Measurements from ENCODE around the gene NELL2.
"Not testable (repeated sequence)": the region's sequence is repeated elsewhere in the genome, so short reads cannot be mapped to it uniquely, and the experiment has no call there.

NELL2 gene

DNA sequence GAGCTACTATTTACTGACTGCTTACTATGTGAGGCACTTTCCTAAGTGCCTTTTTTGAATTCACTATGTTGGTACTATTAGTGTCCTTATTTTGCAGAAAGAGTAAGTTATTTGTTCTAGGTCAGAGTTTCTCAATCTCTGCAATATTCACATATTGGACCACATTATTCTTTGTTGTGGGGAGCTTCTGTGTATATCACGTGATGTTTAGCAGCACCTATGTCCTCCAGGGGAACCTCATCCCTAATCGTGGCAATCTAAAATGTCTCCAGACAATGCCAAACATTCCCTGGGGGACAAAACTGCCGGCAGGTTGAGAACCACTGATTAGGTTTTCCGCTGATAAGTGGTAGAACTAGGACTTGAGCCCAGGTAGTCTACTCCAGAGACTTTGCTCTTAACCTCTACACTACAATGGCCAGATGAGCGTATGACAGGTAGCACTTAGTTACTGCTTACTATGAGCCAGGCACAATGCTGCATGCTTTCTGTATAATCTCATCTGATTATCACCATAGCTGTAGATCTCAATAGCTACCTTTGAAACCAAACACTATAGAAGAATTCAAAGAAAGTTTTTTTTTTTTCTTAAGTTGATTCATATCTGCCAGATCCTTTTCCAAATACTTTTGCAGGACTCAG is 38.9 kb downstream of the NELL2 start:
- Histone ChIP-seq H3K27me3 (replicated peaks; ENCODE audit: control insufficient read depth, insufficient read depth, low read length) (no peaks in the 10 kb centered on the region), H3K36me3 (ENCODE audit: control insufficient read depth, insufficient read depth, low read length) (no peaks in the 10 kb centered on the region), H3K4me3 (replicated peaks; ENCODE audit: low read depth, low read length) (no peak overlapping the region)
- DNase-seq (ENCODE audit: extremely low read depth, insufficient read length), result no peak
- TF ChIP-seq, protein P1, sequence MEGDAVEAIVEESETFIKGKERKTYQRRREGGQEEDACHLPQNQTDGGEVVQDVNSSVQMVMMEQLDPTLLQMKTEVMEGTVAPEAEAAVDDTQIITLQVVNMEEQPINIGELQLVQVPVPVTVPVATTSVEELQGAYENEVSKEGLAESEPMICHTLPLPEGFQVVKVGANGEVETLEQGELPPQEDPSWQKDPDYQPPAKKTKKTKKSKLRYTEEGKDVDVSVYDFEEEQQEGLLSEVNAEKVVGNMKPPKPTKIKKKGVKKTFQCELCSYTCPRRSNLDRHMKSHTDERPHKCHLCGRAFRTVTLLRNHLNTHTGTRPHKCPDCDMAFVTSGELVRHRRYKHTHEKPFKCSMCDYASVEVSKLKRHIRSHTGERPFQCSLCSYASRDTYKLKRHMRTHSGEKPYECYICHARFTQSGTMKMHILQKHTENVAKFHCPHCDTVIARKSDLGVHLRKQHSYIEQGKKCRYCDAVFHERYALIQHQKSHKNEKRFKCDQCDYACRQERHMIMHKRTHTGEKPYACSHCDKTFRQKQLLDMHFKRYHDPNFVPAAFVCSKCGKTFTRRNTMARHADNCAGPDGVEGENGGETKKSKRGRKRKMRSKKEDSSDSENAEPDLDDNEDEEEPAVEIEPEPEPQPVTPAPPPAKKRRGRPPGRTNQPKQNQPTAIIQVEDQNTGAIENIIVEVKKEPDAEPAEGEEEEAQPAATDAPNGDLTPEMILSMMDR (IDR thresholded peaks at IDR 0.05; ENCODE audit: insufficient read depth, low read length, poor library complexity, severe bottlenecking), result no peak

DNA sequence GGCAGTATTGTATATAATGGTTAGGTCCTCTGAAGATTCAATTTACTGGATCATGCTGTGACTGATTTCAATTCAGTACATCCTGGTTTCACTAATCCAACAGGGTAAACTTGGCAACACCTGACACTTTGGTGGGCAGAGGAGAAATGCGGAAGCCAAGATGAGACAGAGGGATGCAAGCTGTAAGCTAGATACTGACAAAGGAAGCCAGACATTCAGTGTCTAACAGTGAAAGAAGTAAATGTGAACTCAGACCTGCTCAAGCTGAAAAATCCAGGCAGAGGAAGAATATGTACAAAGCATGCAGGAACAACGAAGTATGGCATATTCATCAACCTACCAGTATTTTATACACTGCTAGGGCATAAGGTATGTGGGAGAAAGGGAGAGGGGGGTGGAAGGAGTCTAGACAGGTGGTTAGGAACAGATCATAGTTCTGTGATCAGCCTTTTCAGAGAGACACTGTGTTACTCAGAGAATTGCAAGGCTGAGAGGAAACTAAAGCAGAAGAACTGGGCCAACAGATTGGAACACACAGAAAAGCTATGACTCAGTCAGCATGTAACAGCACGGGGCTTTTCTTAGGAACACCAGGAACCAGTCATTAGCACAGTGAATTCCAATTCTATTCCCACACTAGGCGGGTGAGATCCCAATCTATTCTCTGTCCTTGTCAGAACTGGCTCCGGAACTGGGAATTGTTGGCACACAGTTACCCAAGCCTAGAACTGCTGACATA is 40.3 kb downstream of the NELL2 start:
- no peak for DNase-seq (ENCODE audit: extremely low read depth, insufficient read length)
- TF ChIP-seq, protein P1 (IDR thresholded peaks at IDR 0.05; ENCODE audit: insufficient read depth, low read length, poor library complexity, severe bottlenecking), result no peak
- Histone ChIP-seq H3K4me3 (replicated peaks; ENCODE audit: low read depth, low read length) (no peak overlapping the region), H3K27me3 (replicated peaks; ENCODE audit: control insufficient read depth, insufficient read depth, low read length) (no peaks in the 10 kb centered on the region), H3K36me3 (ENCODE audit: control insufficient read depth, insufficient read depth, low read length) (no peaks in the 10 kb centered on the region)

DNA sequence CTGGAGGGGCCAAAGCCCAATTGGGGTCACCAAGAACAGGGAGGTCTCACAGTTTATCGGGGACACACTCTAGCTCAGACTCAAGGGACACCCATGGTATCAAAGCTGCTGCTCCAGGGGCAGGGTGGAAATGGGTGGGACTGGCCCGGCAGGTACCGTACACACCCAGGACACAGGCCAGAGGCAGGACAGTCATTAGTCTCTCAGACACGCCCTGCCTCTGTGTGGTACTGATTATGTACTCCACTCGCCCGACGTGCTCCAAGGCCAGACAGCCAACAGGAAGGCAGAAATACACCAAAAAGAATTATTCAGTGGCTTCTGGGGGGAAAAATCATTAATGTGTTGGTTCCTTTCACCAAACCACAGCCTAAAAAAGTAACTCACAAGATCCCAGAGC is 41.1 kb downstream of the NELL2 start:
- DNase-seq (ENCODE audit: extremely low read depth, insufficient read length); H3K36me3 ChIP-seq (ENCODE audit: control insufficient read depth, insufficient read depth, low read length); H3K4me3 ChIP-seq (replicated peaks; ENCODE audit: low read depth, low read length); H3K27me3 ChIP-seq (replicated peaks; ENCODE audit: control insufficient read depth, insufficient read depth, low read length): not testable (repeated sequence)

DNA sequence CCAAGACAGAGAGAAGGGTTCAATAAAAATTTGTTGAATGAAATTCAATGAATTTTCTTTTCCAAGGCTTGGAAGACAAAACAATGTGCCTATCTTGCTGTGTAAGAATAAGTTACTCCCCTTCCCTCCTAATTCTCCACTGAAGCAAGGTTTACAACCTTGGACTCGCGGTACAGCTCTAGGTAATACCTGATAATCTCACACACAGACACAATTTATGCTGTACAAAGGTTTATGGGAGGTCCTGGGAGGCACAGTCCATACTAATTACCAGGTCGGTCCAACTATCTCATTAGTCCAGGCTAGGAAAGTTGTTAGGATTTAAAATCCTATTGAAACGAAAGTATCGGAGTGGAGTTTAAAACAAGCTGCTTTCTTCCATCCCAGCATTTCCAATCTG is 42.6 kb downstream of the NELL2 start:
- Histone ChIP-seq H3K4me3 (replicated peaks; ENCODE audit: low read depth, low read length) (no peak overlapping the region), H3K27me3 (replicated peaks; ENCODE audit: control insufficient read depth, insufficient read depth, low read length) (no peaks in the 10 kb centered on the region), H3K36me3 (ENCODE audit: control insufficient read depth, insufficient read depth, low read length) (no peaks in the 10 kb centered on the region)
- DNase-seq (ENCODE audit: extremely low read depth, insufficient read length), result no peak
- TF ChIP-seq, protein P1 (IDR thresholded peaks at IDR 0.05; ENCODE audit: insufficient read depth, low read length, poor library complexity, severe bottlenecking), result no peak

DNA sequence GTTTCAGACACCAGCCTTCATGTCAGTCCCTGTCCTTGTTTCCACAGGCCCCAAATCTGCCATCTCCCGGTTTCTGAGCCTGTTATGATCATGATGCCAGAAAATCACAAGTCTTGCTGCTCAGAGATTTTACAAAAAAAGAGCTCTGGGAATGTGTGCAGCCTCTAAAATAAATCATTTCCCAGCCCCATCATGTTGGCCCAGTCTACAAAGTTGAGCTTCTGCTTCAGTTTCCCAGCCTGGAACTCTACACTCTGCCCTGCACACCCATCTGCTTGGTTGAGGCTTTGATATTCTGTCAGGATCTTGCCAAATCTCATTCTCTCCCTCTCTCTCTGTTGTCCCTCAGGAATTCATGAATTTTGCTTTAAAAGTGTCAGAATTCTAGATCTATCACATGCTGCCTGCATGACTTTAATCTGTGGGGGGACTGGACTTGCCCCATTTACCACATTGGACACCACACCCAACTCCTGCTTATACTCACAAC is 45.5 kb downstream of the NELL2 start:
- no peaks in the 10 kb centered on the region for H3K27me3 ChIP-seq (replicated peaks; ENCODE audit: control insufficient read depth, insufficient read depth, low read length)
- TF ChIP-seq, protein P1 (IDR thresholded peaks at IDR 0.05; ENCODE audit: insufficient read depth, low read length, poor library complexity, severe bottlenecking), result no peak

DNA sequence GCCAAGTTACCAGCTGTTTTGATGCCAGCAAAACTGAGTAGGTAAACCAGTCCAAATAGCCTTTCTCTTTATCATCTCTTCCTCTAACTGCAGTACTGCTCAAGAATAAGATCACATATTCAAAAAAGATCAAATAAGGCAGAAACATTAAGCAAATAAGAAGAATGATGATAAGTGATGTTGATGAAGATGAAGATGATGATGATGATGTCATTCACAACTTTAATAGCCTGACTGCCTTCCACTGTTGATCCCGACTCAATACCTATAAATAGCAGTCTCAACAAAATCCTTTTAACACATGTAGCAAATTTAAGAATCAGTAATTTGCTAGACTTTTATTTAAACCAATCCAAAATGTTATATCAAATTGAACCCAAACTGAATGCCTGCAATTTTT is 47.1 kb downstream of the NELL2 start:
- Histone ChIP-seq H3K27me3 (replicated peaks; ENCODE audit: control insufficient read depth, insufficient read depth, low read length) (no peaks in the 10 kb centered on the region), H3K4me3 (replicated peaks; ENCODE audit: low read depth, low read length) (no peak overlapping the region), H3K36me3 (ENCODE audit: control insufficient read depth, insufficient read depth, low read length) (no peaks in the 10 kb centered on the region)
- DNase-seq (ENCODE audit: extremely low read depth, insufficient read length), result no peak
- TF ChIP-seq, protein P1 (IDR thresholded peaks at IDR 0.05; ENCODE audit: insufficient read depth, low read length, poor library complexity, severe bottlenecking), result no peak

More for the DNA sequence above, 45.5 kb downstream of the NELL2 start:
- DNase-seq (ENCODE audit: extremely low read depth, insufficient read length), result no peak
- Histone ChIP-seq H3K4me3 (replicated peaks; ENCODE audit: low read depth, low read length) (no peak overlapping the region), H3K36me3 (ENCODE audit: control insufficient read depth, insufficient read depth, low read length) (no peaks in the 10 kb centered on the region)

Measured in GM06990 (cell line).